BE2C (cell line): ENCODE results near the gene PCIF1.
A peak's percentile ranks its signal among the peaks of the same experiment; 100 is the strongest.
"Not testable (repeated sequence)": the region's sequence is repeated elsewhere in the genome, so short reads cannot be mapped to it uniquely, and the experiment has no call there.

Source experiments
- DNase-seq: peaks from one replicate; pipeline ENCODE4 v3.0.0-alpha.2; 2020
- H3K27me3 ChIP-seq: fragments of 250-450 bp; sonication (Bioruptor Pico); 2 replicates; pipeline ENCODE4 v1.5.1; 2020; ENCODE audit warnings: mild to moderate bottlenecking
- H3K36me3 ChIP-seq: fragments of 250-450 bp; sonication (Bioruptor Pico); 2 replicates; pipeline ENCODE4 v1.5.1; 2020; ENCODE audit warnings: mild to moderate bottlenecking
- H3K4me1 ChIP-seq: fragments of 250-450 bp; sonication (Bioruptor Pico); 2 replicates; pipeline ENCODE4 v1.5.1; 2020
- H3K4me3 ChIP-seq: 2 replicates; pipeline ENCODE4 v1.5.1; 2011; ENCODE audit warnings: low read depth, low read length
- H3K9me3 ChIP-seq: fragments of 250-450 bp; sonication (Bioruptor Pico); 2 replicates; pipeline ENCODE4 v1.5.1; 2020
- TF ChIP-seq, protein P1 (sequence below): IDR thresholded peaks from 2 replicates; pipeline ENCODE4 v1.5.1; 2012; ENCODE audit warnings: mild to moderate bottlenecking, low read depth, low read length

PCIF1 gene

DNA sequence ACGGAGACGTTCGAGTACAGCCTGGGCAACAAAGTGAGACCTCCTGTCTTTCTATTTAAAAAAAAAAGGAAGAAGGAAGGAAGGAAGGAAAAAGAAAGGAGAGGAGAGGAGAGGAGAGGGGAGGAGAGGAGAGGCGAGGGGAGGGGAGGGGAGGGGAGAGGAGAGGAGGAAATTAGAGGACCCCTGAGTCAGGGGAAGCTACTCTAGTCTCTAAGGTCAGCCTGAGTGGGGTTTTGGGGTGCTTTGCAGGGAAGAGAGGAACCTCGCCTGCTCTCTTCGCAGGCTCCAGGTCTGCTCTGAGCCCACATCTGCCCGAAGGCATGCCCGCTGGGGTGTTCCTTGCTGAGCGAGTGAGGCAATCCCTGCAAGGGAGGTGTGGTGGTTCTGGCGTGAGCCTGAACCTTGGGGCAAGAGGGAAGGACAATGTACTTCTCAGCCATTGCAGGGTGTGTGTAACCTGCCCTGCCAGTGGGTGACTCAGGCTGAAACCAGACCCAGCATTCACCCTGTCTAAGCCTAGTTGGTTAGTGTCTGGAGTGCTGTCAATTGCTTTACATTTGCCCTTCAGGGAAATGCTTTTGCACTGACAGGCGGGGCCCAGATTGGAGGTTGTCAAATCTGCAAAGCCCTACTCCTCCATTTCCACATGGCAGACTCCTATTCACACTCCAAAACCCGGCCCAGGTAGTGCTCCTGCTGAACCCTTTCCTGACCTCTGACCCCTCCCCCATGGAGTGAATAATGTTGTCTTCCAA is 58.9 kb downstream of the PCIF1 start:
- H3K4me3 ChIP-seq = no peak overlapping the region
- H3K9me3 ChIP-seq = no peaks in the 10 kb centered on the region
- H3K4me1 ChIP-seq = no peaks in the 10 kb centered on the region
- no peaks in the 10 kb centered on the region for H3K27me3 ChIP-seq
- H3K36me3 ChIP-seq = no peaks in the 10 kb centered on the region
- peak; percentile 41 for DNase-seq
- TF ChIP-seq, protein P1, sequence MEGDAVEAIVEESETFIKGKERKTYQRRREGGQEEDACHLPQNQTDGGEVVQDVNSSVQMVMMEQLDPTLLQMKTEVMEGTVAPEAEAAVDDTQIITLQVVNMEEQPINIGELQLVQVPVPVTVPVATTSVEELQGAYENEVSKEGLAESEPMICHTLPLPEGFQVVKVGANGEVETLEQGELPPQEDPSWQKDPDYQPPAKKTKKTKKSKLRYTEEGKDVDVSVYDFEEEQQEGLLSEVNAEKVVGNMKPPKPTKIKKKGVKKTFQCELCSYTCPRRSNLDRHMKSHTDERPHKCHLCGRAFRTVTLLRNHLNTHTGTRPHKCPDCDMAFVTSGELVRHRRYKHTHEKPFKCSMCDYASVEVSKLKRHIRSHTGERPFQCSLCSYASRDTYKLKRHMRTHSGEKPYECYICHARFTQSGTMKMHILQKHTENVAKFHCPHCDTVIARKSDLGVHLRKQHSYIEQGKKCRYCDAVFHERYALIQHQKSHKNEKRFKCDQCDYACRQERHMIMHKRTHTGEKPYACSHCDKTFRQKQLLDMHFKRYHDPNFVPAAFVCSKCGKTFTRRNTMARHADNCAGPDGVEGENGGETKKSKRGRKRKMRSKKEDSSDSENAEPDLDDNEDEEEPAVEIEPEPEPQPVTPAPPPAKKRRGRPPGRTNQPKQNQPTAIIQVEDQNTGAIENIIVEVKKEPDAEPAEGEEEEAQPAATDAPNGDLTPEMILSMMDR = no peak

DNA sequence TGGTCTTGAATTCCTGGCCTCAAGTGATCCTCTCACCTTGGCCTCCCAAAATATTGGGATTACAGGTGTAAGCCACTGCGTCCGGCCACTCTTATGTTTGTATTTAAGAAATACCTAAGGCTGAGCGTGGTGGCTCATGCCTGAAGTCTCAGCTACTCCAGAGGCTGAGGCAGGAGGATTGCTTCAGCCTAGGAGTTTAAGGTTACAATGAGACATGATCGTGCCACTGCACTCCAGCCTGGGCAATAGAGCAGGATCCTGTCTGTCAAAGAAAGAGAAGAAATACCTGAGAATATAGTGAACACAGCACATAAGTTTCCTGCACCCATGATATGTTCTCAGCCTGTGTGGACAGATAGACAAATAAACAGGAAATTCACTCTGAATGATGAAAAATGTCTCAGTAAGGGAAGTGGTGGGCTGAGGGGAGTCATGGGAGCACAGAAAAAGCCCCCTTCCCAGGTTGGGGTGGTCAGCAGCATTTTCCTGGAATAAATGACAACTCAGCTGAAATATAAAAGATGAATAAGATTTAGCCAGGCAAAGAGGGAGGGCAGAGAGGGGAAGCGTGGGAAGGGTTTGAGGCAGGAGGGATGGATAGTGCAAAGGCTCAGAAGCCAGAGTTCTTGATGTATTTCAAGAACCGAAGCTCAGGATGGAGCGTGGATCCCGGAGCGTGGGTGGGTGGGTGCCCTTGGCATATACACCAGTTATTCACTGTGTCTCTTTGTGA is 60.4 kb downstream of the PCIF1 start:
- Histone ChIP-seq H3K4me1 (no peaks in the 10 kb centered on the region), H3K27me3 (no peaks in the 10 kb centered on the region), H3K36me3 (no peaks in the 10 kb centered on the region), H3K4me3 (no peak overlapping the region), H3K9me3 (no peaks in the 10 kb centered on the region)
- no peak for DNase-seq
- TF ChIP-seq, protein P1 = no peak

DNA sequence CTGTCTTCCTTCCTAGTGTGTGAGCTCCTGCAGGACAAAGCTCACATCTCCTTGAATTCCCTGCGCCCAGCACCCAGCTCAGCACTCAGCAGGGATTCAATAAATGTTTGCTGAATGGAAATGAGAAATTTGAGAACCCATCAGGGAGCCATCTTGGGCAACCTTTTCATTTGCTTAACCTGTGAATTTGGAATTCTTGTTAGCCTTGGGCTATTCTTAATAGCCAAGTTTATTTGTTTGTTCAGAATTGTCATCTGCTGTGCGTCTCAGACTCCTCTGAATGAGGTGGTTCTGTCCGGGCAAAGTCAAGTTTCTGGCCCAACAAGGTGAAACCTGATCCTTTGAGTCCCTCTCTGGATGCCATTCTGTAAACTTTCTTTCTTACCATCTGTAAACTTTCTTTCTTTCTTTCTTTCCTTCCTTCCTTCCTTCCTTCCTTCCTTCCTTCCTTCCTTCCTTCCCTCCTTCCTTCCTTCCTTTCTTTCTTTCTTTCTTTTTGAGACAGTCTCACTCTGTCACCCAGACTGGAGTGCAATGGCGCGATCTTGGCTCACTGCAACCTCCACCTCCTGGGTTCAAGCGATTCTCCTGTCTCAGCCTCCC is 61.1 kb downstream of the PCIF1 start:
- not testable (repeated sequence) for DNase-seq, H3K27me3 ChIP-seq, H3K36me3 ChIP-seq, H3K4me3 ChIP-seq, H3K4me1 ChIP-seq, H3K9me3 ChIP-seq

DNA sequence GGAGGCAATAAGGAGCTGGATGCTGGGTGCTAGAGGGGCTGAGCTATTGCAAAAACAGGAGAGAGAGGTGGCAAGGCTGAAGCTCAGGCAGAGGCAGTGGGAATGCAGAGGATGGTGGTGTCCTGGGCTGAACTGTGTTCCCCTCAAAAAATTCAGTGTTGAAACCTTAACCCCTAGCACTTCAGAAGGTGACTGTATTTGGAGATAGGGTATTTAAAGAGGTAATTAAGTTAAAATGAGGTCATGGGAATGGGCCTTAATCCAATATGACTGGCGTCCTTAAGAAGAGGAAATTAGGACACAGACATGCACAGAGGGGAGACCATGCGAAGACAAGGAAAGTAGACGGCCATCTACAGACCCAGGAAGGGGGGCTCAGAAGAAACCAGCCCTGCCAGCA is 62.7 kb downstream of the PCIF1 start:
- Histone ChIP-seq H3K4me3 (no peak overlapping the region), H3K27me3 (no peaks in the 10 kb centered on the region), H3K4me1 (no peaks in the 10 kb centered on the region), H3K36me3 (no peaks in the 10 kb centered on the region), H3K9me3 (no peaks in the 10 kb centered on the region)
- no peak for DNase-seq
- TF ChIP-seq, protein P1 = no peak
